H1 (cell line): ENCODE data around the gene TRIM41. TPM values are rescaled to one million over a fixed set of nuclear protein-coding genes. Genes with fewer than 3 reads are reported as not detected.

Source experiments
- CHD7 ChIP-seq: fragments of 300-600 bp; sonication (generic); IDR thresholded peaks from 2 replicates; pipeline ENCODE4 v1.7.1; 2012; ENCODE audit warnings: low read length, moderate library complexity, mild to moderate bottlenecking, inconsistent platforms; ENCODE audit not compliant: insufficient replicate concordance
- EGR1 ChIP-seq: IDR thresholded peaks from 2 replicates; pipeline ENCODE4 v1.6.1; 2011; ENCODE audit warnings: low read depth, low read length, borderline replicate concordance
- JUN ChIP-seq: IDR thresholded peaks from 2 replicates; pipeline ENCODE4 v1.6.1; 2011; ENCODE audit warnings: low read depth, mild to moderate bottlenecking, improper control_type of control experiment, low read length
- MAX ChIP-seq: IDR thresholded peaks from 2 replicates; pipeline ENCODE4 v1.6.1; 2012; ENCODE audit warnings: inconsistent platforms
- NANOG ChIP-seq: IDR thresholded peaks from 2 replicates; pipeline ENCODE4 v1.6.1; 2011; ENCODE audit warnings: low read length, low read depth, mild to moderate bottlenecking, inconsistent platforms; ENCODE audit not compliant: insufficient read depth, poor library complexity, severe bottlenecking
- POLR2AphosphoS5 ChIP-seq: IDR thresholded peaks from 2 replicates; pipeline ENCODE4 v1.6.1; 2011; ENCODE audit warnings: low read depth, low read length
- RFX5 ChIP-seq: IDR thresholded peaks from 2 replicates; pipeline ENCODE4 v1.6.1; 2011; ENCODE audit warnings: low read depth, low read length, improper control_type of control experiment, borderline replicate concordance
- SP2 ChIP-seq: IDR thresholded peaks from 2 replicates; pipeline ENCODE4 v1.6.1; 2012; ENCODE audit warnings: mild to moderate bottlenecking, low read length, inconsistent platforms
- SUZ12 ChIP-seq: fragments of 200-600 bp; sonication (generic); IDR thresholded peaks from 2 replicates; pipeline ENCODE4 v1.6.1; 2012; ENCODE audit warnings: mild to moderate bottlenecking, inconsistent platforms, low read length, moderate library complexity, mixed read lengths
- TBP ChIP-seq: IDR thresholded peaks from 2 replicates; pipeline ENCODE4 v1.6.1; 2011; ENCODE audit warnings: low read depth, low read length, improper control_type of control experiment
- polyA plus RNA-seq, 7 experiments: library from polyadenylated mRNA; depleted of rRNA in 3 of 7; stranded (reverse) in 5 of 7; unstranded in 2 of 7; fragments of >200 nt in 5 of 7; fragments of 200-250 nt in 2 of 7; gene quantifications; 1 replicate in 5 of 7; 2 replicates in 1 of 7; 4 replicates in 1 of 7; pipeline versions ENCODE4 v1.2.1 to v1.2.3, GENCODE V29; 2011 to 2013; ENCODE audit warnings: missing spikeins in 2 of 7, mixed read lengths in 2 of 7
- total RNA-seq: library from RNA; stranded (reverse); fragmentation: NEBNext Ultra II Directional; extraction: Animal tissue kit (Norgen Biotek cat#: 25700); gene quantifications from 2 replicates; pipeline ENCODE4 v1.2.1, GENCODE V29; 2021

The TRIM41 gene
- total and polyA plus RNA-seq, 2 of the 8 experiments (the other 6 are each of a cell fraction or from before 2014, with no cell fraction given): 12.9 to 21.6 TPM

DNA sequence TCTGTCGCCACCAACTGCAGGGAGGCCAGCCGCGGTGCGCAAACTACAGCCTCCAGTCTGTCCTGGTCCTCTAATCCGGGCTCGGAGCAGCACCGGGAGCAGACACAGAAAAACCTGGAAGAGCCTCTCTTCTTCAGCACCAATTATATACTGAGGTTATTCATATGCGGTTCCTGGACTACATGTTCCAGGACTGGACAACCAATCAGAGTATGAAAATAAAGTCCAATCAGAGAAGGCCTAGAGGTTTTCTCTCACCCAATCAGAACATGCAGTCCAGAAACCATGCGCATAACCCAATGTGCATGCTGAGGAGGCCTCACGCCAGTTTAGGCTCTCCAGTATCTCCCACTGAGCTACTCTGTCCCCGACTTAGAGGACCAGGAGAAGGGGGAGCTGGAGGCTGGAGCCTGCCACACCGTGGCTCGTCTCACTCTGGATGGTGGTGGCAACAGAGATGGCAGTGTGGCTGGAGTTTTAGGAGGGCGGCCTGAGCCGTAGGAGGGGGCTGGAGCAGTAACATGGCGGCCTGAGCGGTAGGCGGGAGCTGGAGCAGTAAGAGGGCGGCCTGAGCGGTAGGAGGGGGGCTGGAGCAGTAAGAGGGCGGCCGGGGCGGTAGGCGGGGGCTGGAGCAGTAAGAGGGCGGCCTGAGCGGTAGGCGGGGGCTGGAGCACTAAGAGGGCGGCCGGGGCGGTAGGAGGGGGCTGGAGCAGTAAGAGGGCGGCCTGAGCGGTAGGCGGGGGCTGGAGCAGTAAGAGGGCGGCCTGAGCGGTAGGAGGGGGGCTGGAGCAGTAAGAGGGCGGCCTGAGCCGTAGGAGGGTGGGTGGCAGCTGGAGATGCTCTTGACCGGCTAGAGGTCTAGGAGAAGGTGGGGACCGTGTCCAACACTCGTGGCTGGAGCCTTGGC, 58.2 kb downstream of the TRIM41 start (continued):
- TF ChIP-seq CHD7 (no peak), EGR1 (peak; percentile 57; the same call in 1 of the 2 replicates), MAX (peak; percentile 20), TBP (peak; percentile 73), NANOG (peak; percentile 22), RFX5 (no peak), POLR2AphosphoS5 (peak; percentile 93), SP2 (no peak), JUN (no peak), SUZ12 (no peak)
